GM18519 (cell line): ENCODE data around the gene DPY19L1.
"Not testable (repeated sequence)": the region's sequence is repeated elsewhere in the genome, so short reads cannot be mapped to it uniquely, and the experiment has no call there.

Experiments used
- ATAC-seq: cut with Tn5 transposase; IDR thresholded peaks from one replicate; pipeline ENCODE4 v1.9.1; 2021; ENCODE audit warnings: mild to moderate bottlenecking, moderate library complexity; ENCODE audit not compliant: unreplicated experiment, low FRiP score

The DPY19L1 gene

DNA sequence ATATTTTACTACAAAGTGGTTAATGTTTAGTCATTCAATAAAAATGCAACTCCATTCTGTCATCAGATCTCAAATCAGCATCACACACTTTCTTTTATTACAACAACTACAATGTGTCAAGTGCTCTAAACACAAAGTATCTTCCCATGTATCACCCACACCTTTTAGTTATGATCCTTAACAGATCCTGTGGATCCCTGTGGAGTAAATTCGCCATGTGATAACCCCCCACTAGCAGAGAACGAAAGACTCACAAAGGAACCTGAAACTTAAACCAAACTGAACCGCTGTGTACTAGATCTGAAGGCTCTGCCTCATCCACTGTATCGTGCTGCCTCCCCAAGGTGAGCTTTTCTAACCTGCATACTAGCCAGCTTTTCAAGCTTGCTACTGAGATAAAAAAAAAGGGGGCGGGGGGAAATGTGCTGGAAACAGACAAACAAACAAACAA, 1.7 kb downstream of the DPY19L1 start:
- ATAC-seq: no peak

GRCh38 chr7:35032166-35032565, 5.1 kb downstream of the DPY19L1 start:
- no peak for ATAC-seq

DNA sequence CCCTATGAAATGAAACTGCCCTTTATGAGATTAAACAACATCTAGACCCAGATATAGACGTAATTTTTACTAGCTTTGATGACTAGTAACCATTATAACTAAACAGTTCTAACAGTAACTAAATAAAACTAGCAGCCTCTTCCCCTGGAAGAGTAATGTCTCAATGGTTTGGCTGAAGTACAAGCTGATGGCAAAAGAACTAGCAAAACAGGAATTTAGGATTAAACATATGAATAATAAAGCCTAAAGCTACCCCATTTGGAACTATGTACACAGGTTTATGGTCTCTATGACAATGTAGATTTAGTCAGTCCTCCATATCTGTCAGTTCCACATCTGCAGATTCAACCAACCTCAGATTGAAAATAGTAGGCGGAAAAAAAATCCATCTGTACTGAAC, 6.4 kb downstream of the DPY19L1 start:
- ATAC-seq: no peak

GRCh38 chr7:35029311-35029710, 8.0 kb downstream of the DPY19L1 start:
- ATAC-seq: no peak

- ATAC-seq: no peak
Observed at GRCh38 chr7:35026150-35026549, 11.1 kb downstream of the DPY19L1 start.

DNA sequence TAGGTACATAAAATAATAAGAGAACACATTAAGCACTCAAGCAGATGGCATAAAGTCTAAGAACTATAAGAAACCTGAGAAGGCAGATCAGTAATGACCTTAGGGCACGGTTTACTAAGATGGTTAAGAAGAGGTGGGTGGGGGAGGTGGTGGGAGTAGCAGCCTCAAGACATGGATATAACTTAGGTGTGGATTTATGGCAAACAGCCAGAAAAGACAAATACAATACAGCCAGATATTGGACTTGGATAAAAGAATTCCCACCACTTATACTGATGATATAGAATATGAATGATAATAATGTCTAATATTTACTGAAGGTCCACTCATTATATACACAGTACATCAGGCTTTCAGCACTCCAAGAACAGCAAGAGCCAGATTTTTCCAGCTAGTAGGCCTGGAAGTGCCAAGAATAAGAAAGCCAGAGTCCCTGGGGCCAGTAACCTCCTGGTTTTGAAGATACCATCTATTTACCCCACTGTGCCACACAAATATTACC, 11.9 kb downstream of the DPY19L1 start:
- no peak for ATAC-seq

DNA sequence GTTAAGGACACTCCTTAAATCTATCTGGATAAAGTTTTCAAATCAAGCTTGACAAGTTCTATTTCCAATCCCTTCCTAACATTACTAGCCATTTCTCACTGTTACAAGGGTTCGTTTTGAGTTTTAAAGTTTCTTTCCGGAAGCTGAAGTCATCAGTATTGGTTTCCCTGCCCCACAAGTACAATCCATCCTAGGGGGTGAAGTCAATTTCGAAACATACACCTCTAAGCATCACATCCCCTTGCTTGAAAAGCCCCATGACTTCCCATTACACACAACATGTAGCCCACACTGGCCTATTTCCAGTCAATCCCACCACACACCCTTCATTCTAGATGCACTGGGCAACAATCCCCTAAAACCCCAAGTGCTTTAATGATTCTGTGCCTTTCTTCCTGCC, 13.0 kb downstream of the DPY19L1 start:
- no peak for ATAC-seq

DNA sequence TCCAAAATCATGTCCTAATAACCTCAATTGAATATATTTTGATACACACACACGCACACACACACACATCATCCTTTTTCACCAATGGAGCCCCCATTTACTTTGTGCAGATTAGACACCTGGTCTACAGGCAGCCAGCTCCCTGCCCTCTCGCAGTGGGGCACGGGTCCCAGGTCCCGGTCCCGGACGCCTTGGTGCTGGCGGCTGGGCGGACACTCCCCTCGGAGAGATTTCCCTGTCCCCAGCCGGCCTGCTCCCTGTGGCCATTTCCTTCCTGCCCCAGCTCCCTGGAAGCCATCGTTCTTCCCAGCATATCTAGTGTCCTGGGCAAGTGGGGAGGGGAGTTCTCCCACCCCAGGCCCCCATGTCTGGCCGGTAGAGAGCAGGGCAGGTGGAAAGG, 14.6 kb downstream of the DPY19L1 start:
- ATAC-seq: no peak

- no peak for ATAC-seq
Observed at GRCh38 chr7:35021445-35021844, 15.8 kb downstream of the DPY19L1 start.

GRCh38 chr7:35019801-35020200, 17.5 kb downstream of the DPY19L1 start:
- no peak for ATAC-seq

- no peak for ATAC-seq
Observed at GRCh38 chr7:35019179-35019729, 18.0 kb downstream of the DPY19L1 start.

DNA sequence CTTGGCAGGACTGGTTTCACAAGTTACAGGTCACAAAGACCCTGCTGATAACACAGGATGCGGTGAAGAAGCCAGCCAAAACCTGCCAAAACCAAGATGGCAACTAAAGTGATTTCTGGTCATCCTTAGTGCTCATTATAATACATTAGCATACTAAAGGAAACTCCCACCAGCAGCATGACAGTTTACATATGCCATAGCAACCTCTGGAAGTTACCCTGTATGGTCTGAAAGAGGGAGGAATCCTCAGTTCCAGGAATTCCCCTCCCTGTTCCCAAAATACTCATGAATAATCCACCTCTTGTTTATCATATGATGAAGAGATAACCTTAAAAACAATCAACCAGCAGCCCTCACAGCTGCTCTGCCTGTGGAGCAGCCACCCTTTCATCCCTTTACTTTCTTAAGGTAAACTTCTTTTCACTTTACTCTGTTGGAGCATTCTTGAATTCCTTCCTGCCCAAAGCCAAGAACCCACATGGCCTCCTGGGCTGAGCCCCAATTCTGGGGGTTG, 21.9 kb downstream of the DPY19L1 start:
- no peak for ATAC-seq

- ATAC-seq: no peak
Observed at GRCh38 chr7:35012160-35012559, 25.1 kb downstream of the DPY19L1 start.

DNA sequence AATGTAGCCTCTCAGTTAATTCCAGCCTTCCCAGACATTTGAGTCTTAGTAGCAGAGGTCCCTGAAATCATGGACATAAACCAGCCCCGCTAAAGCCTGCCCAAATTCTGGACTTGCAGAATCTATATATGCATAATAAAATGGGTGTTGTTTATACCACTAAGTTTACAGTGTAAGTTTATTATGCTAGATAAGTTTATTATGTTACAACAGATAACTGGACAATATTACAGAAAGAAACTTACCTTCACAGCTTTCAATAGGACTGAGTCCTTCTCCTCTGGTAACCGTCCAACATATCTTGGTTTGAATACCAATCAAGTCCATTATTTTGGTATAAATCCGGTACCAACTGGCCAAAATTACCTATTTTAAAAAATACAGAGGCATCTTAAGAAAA, 26.2 kb downstream of the DPY19L1 start:
- no peak for ATAC-seq

- no peak for ATAC-seq
Observed at GRCh38 chr7:35007768-35008167, 29.5 kb downstream of the DPY19L1 start.

GRCh38 chr7:35004531-35005095, 32.7 kb downstream of the DPY19L1 start:
- ATAC-seq: no peak

GRCh38 chr7:35003679-35004303, 33.5 kb downstream of the DPY19L1 start:
- no peak for ATAC-seq

- ATAC-seq: not testable (repeated sequence)
Observed at GRCh38 chr7:35003177-35003650, 34.1 kb downstream of the DPY19L1 start.

DNA sequence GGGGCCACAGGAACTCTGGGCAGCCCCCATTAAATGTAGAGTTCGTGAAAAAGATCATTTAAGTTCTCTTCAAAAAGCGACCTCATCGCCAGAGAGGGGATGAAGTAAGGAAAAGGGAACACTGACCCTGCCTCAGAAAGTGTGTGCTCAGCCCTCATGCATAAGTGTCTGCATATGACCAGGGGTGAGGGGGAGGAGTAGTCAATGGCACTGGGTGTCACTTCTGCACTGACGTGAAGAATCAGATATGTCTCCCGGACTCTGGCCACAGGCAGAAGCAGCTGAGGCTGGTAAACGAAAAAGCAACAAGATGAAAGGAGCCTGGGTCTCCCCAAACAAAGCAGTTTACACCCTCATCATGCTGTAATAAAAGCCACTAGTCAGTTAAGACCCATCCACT, 39.0 kb downstream of the DPY19L1 start:
- not testable (repeated sequence) for ATAC-seq

DNA sequence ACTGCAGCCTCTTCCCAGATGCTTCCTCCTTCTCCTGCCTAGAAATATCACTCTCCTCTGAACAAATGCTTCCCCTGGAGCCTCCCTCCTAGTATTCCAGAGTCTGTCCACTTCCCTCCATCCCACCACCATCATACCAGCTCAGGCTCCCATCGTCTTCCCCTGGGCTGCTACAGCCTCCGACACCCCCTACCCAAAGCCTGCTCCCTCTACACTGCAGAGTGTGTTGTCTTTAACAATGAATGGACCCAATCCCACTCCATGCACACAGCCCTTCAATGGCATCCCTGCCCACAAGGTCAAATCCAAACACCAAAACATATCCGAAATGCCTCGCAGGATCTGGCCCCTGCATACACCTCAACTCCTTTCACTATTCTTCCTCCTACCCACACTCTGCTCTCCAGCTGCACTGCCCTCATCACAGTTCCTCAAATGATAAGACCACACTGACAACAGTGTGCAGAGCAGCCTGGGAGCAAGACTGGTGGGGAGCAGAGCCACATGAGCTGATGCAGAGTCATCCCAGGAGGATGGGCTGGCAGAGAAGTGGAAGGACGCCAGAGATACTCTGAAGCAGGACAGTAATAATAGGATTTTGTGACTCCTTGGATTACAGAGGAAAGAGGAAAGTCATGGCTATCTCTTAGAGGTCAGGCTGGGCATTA, 40.7 kb downstream of the DPY19L1 start:
- not testable (repeated sequence) for ATAC-seq

DNA sequence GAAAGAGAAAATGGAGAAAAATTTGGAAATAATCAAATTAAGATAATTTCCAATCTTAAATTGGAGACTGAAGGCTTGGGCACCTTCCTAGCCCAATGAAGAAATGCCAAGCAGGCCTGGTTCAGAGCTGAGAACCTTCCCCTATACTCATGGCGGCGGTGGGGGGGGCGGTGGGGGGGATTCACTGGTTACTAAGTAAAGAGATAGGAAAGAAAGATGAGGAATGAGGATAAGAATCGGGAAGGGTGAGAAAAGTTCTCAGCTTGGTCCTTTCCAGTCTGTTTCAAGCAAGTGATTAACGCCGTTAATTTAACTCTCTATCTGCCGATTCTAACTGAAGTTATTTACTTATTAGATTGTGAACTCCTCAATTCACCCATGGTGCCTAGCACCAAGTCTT, 41.5 kb downstream of the DPY19L1 start:
- ATAC-seq: no peak
